Epithelial cell of esophagus (primary cell): Measurements from ENCODE around the gene VEZT.

Experiments
- DNase-seq: peaks from one replicate; pipeline ENCODE4 v3.0.0; 2010; ENCODE audit warnings: low read depth
- H3K4me3 ChIP-seq: 2 replicates; pipeline ENCODE4 v1.5.1; 2011; ENCODE audit warnings: mild to moderate bottlenecking, low read length, control low read depth
- TF ChIP-seq, protein P1 (sequence below): IDR thresholded peaks from 2 replicates; pipeline ENCODE4 v1.5.1; 2011; ENCODE audit warnings: low read depth, mild to moderate bottlenecking, low read length, control low read depth, inconsistent platforms; ENCODE audit not compliant: insufficient read depth; ENCODE audit errors: missing control alignments

VEZT gene

DNA sequence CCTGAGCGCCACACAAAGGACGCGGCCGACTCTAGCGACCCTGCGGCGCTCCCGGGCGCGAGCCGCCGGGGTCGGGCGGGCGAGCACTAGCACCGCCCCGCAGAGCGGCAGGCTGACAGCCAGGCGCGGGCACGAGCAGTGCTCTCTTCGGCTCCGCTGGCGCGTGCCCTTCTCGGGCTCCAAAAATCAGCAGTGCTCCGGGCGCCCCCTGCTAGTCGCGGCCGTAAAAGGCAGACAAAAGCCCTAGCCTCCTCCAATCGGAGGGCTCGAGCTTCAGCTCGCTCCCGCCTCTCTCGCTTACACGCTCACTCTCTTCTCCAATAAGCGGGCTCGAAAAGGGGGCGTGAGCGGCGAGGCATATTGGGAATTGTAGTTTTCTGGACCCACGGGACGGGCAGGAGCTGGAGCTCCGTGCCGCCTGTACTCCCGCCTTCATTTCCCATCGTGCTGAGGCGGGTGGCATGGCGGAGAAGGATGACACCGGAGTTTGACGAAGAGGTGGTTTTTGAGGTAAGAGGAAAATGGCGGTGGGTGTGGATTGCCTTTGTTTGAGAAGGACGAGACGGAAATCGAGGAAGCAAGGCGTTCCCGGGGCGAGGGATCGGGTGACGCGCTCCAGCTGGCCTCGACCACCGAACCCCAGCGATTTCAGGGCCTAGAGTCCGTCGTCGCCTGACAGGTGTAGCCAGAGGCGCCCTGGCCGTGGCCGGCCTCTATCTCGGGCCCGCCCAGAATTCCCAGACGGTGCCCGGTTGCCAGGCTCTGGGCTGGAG is at the start of gene VEZT, which contains the start of gene FGD6:
TSS of gene VEZT (plus strand) at position 431 of the 773 bp plus-strand sequence. CDS start at position 475, 44 bp downstream.
TSS of gene FGD6 (minus strand) at position 91 of the 773 bp plus-strand sequence. CDS start 227 bp downstream, outside the sequence.
- TF ChIP-seq, protein P1, sequence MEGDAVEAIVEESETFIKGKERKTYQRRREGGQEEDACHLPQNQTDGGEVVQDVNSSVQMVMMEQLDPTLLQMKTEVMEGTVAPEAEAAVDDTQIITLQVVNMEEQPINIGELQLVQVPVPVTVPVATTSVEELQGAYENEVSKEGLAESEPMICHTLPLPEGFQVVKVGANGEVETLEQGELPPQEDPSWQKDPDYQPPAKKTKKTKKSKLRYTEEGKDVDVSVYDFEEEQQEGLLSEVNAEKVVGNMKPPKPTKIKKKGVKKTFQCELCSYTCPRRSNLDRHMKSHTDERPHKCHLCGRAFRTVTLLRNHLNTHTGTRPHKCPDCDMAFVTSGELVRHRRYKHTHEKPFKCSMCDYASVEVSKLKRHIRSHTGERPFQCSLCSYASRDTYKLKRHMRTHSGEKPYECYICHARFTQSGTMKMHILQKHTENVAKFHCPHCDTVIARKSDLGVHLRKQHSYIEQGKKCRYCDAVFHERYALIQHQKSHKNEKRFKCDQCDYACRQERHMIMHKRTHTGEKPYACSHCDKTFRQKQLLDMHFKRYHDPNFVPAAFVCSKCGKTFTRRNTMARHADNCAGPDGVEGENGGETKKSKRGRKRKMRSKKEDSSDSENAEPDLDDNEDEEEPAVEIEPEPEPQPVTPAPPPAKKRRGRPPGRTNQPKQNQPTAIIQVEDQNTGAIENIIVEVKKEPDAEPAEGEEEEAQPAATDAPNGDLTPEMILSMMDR = peak; percentile 56
- peak; percentile 100 for DNase-seq
- H3K4me3 ChIP-seq = peak within 1 kb of the TSS; percentile 88

- no peak overlapping the region for H3K4me3 ChIP-seq
- TF ChIP-seq, protein P1 = no peak
- no peak for DNase-seq
Measured at GRCh38 chr12:95168746-95169145, 48.9 kb upstream of the VEZT start.

- H3K4me3 ChIP-seq = no peak overlapping the region
- DNase-seq = peak; percentile 84
Measured at GRCh38 chr12:95169368-95169767, 48.2 kb upstream of the VEZT start.

GRCh38 chr12:95173392-95174251 is 44.0 kb upstream of the VEZT start:
- H3K4me3 ChIP-seq = no peak overlapping the region
- peak; percentile 96 for DNase-seq
- TF ChIP-seq, protein P1 = no peak

More at GRCh38 chr12:95169368-95169767, 48.2 kb upstream of the VEZT start:
- TF ChIP-seq, protein P1 = no peak

GRCh38 chr12:95177201-95177768 is 40.3 kb upstream of the VEZT start:
- no peak overlapping the region for H3K4me3 ChIP-seq
- TF ChIP-seq, protein P1 = no peak
- DNase-seq = no peak

DNA sequence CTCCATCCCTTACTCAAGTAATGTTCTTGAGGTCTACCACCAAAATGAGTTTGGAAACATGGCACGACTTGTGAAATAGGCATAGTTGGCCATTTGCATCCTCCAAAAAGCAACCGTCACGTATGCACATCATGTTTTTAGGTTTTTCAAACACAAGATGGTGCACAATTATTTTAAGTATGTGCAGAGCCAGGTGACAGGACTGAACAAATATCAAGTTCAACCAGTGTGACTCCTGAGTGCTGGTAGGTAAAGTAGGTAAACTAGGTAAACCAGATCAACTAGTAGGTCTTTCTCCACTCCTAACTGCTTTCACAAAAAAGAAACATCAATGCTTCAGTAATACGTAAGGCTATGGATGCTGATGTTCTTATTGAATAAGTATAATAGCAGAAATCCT is 39.5 kb upstream of the VEZT start:
- peak; percentile 69 for DNase-seq
- TF ChIP-seq, protein P1 = no peak
- no peak overlapping the region for H3K4me3 ChIP-seq
